Measurements from ENCODE around the gene ZNF555. TPM values are rescaled to one million over a fixed set of nuclear protein-coding genes. Genes with fewer than 3 reads are reported as not detected.

ZNF555 gene
- total RNA-seq, 4 donors from 2014 or later: 3.0 to 7.5 (median 5.3) TPM

DNA sequence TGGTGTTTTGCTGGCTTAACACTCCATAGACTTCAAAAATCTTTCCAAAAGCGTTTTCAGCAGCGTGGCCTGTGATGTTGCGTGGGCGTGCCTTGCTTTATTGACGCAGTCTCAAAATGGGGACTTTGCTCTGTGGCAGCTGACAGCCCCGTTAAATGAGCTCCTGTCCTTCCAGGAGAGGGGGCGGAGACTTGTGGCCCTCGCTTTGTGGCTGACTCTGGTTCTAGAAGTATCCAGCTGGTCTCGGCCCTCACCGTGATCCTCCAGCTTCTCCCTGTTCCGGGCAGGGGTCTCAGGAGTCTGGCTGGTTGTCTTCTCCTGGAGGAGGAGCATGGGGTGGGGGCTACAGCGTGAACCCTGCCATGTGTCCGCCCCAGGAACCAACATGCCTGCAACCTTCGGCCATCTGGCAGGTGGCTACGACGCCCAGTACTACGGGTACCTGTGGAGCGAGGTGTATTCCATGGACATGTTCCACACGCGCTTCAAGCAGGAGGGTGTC, 30.0 kb upstream of the ZNF555 start:
- WGBS: 96% methylated on average over 20 of the region's 20 CpGs
- intact Hi-C loops (cut with DNase I): no loop called here
- H3K4me3 ChIP-seq: no peak overlapping the region
- H3K9me3 ChIP-seq: no peaks in the 10 kb centered on the region
- no peaks in the 10 kb centered on the region for H3K27me3 ChIP-seq
- H3K4me1 ChIP-seq: no peaks in the 10 kb centered on the region
- no peak overlapping the region for H3K27ac ChIP-seq (replicated peaks in 1 of 4)
- H3K36me3 ChIP-seq: peaks cover 15 to 88% (median 72%) of the 10 kb centered on the region in 4 donors
- no peak for DNase-seq (ENCODE audit: extremely low spot score)
- TF ChIP-seq EP300 (IDR thresholded peaks at IDR 0.05) (no peak), POLR2AphosphoS5 (IDR thresholded peaks at IDR 0.05) (no peak)
- TF ChIP-seq, protein P1, sequence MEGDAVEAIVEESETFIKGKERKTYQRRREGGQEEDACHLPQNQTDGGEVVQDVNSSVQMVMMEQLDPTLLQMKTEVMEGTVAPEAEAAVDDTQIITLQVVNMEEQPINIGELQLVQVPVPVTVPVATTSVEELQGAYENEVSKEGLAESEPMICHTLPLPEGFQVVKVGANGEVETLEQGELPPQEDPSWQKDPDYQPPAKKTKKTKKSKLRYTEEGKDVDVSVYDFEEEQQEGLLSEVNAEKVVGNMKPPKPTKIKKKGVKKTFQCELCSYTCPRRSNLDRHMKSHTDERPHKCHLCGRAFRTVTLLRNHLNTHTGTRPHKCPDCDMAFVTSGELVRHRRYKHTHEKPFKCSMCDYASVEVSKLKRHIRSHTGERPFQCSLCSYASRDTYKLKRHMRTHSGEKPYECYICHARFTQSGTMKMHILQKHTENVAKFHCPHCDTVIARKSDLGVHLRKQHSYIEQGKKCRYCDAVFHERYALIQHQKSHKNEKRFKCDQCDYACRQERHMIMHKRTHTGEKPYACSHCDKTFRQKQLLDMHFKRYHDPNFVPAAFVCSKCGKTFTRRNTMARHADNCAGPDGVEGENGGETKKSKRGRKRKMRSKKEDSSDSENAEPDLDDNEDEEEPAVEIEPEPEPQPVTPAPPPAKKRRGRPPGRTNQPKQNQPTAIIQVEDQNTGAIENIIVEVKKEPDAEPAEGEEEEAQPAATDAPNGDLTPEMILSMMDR (IDR thresholded peaks at IDR 0.05): no peak

DNA sequence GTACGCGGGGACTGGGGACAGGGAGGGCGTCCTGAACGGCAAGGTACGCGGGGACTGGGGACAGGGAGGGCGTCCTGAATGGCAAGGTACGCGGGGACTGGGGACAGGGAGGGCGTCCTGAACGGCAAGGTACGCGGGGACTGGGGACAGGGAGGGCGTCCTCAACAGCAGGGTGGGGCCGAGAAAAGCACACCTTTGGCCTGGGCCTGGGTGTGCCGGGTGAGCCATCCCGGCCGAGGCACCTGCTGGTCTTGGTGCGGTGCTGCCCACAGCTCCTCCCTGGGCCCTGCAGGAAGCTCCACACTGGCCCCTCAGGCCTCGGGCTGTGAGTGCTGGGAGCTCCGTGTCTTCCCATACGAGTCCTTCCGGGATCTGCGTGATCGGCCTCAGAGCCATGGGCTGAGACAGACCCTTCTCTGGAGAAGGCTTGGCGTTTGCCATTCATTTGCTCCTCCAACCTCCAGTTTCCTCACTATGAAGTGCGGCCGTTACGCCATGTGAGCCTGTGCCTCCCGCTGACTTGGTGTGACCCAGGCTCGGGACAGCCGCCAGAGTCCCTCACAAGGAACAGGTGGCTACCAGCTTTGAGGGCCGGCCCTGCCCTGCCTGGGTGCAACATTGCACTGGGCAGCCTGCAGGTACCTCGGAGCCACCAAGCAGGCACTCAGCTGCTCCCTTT, 29.4 kb upstream of the ZNF555 start:
- intact Hi-C loops (cut with DNase I): no loop called here
- H3K4me3 ChIP-seq: no peak overlapping the region
- WGBS: 94% methylated on average over 27 of the region's 34 CpGs
- peaks cover 15 to 82% (median 66%) of the 10 kb centered on the region in 4 donors for H3K36me3 ChIP-seq
- no peak for DNase-seq (ENCODE audit: extremely low spot score)
- H3K4me1 ChIP-seq: no peaks in the 10 kb centered on the region
- H3K27me3 ChIP-seq: no peaks in the 10 kb centered on the region
- TF ChIP-seq EP300 (IDR thresholded peaks at IDR 0.05) (no peak), POLR2A (IDR thresholded peaks at IDR 0.05; ENCODE audit: low read depth) (no peak), POLR2AphosphoS5 (IDR thresholded peaks at IDR 0.05) (no peak)
- TF ChIP-seq, protein P1 (IDR thresholded peaks at IDR 0.05): no peak
- H3K9me3 ChIP-seq: no peaks in the 10 kb centered on the region
- no peak overlapping the region for H3K27ac ChIP-seq (replicated peaks in 1 of 4)

DNA sequence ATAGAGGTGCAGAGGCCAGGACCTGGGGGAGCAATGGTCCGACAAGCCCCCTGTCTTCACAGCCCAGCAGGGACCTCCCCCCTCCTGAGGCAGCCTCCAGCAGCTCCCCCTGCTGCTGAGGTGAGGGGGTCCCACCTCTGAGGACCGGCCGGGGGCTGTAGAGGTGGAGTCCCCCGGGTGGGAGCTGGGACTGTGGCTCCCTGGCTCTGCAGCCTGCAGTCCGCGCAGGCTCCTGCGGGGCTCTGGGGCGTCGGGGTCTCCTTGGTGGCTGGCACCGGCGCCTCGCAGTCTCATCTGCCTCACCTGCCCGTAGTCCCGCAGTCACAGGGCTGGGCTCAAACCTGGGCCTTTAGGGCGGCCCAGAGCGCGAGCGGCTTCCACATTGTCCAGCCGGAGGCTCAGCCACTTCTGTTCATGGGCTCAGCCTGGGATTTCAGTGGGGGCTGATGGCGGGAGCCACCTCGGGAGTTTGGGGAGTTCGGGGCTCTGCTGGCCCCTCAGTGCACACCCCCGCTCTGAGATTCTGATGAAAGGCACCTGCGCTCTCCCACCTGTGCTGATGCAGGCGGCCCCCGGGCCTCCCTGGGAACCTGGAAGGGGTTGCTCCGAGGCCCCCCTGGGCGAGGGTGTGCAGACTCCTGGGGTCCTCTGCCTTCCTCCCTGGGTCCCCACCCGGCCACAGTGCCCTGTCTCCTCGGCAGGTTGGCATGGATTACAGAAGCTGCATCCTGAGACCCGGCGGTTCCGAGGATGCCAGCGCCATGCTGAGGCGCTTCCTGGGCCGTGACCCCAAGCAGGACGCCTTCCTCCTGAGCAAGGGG, 28.7 kb upstream of the ZNF555 start:
- intact Hi-C loops (cut with DNase I): no loop called here
- DNase-seq (ENCODE audit: extremely low spot score): no peak

DNA sequence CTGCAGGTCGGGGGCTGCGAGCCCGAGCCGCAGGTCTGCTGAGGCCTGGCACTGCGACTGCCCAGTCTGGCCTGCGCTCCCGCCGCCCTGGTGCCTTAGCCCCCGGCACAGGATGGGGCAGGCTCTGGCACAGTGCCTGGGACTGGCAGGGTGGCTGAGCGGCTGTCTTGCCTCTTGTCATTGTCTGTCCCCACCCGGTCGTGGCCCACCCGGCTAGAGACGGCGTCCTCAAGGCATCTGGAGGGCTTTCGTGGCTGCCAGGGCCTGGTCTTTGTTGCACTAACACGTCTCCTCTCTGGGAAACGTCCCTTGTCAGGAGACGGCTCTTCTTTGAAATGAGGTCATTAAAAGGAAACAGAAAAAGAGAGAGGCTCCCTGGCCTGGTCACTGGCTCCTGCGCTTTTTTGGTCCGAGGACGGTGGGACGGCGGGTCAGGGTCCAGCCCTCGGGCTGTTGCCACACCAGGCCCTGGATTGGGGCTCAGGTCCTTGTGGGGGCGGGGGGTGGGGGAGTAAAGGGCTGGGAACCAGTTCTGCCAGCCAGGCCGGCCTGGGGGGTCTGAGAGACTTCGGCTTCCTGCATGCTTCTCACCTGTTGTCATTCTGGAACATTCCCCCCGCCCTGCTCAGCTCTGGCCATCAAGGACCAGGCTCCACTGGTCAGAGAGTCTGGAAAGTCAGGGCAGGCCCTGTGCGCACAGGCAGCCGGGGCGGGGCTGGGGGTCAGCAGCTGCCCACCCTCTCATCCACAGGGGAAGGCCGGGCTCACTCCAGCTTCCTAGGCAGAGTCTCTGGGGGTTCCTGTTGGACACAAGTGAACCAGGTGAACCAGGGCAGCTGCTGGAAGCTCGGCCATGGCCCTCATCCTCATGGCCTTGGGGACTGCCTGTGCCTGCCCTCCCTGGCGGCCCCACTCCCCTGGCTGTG, 27.8 kb upstream of the ZNF555 start:
- H3K36me3 ChIP-seq: peaks cover 11 to 66% (median 50%) of the 10 kb centered on the region in 4 donors
- 87% methylated on average over 33 of the region's 35 CpGs for WGBS
- intact Hi-C loops (cut with DNase I): no loop called here

More for the DNA sequence above, 28.7 kb upstream of the ZNF555 start:
- no peaks in the 10 kb centered on the region for H3K27me3 ChIP-seq
- TF ChIP-seq EP300 (IDR thresholded peaks at IDR 0.05) (no peak), POLR2A (IDR thresholded peaks at IDR 0.05; ENCODE audit: low read depth) (no peak), POLR2AphosphoS5 (IDR thresholded peaks at IDR 0.05) (no peak)
- TF ChIP-seq, protein P1 (IDR thresholded peaks at IDR 0.05): no peak
- H3K36me3 ChIP-seq: peaks cover 15 to 74% (median 58%) of the 10 kb centered on the region in 4 donors
- WGBS: 90% methylated on average over 12 of the region's 37 CpGs
- H3K4me3 ChIP-seq: no peak overlapping the region
- H3K9me3 ChIP-seq: no peaks in the 10 kb centered on the region
- no peak overlapping the region for H3K27ac ChIP-seq (replicated peaks in 1 of 4)
- no peaks in the 10 kb centered on the region for H3K4me1 ChIP-seq

More for the DNA sequence above, 27.8 kb upstream of the ZNF555 start:
- TF ChIP-seq POLR2AphosphoS5 (IDR thresholded peaks at IDR 0.05): no peak
- no peak for TF ChIP-seq POLR2A (IDR thresholded peaks at IDR 0.05; ENCODE audit: low read depth)
- TF ChIP-seq, protein P1 (IDR thresholded peaks at IDR 0.05): no peak
- TF ChIP-seq EP300 (IDR thresholded peaks at IDR 0.05): no peak
- Histone ChIP-seq H3K27ac (replicated peaks in 1 of 4) (no peak overlapping the region), H3K9me3 (no peaks in the 10 kb centered on the region), H3K4me1 (no peaks in the 10 kb centered on the region), H3K27me3 (no peaks in the 10 kb centered on the region), H3K4me3 (no peak overlapping the region)
- DNase-seq (ENCODE audit: extremely low spot score): no peak

Data from esophagus muscularis mucosa (tissue), 4 donors.